Measurements from ENCODE around the gene FAM219B.
"Not testable (repeated sequence)": the region's sequence is repeated elsewhere in the genome, so short reads cannot be mapped to it uniquely, and the experiment has no call there.

Gene FAM219B, protein sequence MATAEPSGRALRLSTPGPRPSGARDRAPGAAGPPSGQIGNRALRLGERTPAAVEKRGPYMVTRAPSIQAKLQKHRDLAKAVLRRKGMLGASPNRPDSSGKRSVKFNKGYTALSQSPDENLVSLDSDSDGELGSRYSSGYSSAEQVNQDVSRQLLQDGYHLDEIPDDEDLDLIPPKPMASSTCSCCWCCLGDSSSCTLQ

DNA sequence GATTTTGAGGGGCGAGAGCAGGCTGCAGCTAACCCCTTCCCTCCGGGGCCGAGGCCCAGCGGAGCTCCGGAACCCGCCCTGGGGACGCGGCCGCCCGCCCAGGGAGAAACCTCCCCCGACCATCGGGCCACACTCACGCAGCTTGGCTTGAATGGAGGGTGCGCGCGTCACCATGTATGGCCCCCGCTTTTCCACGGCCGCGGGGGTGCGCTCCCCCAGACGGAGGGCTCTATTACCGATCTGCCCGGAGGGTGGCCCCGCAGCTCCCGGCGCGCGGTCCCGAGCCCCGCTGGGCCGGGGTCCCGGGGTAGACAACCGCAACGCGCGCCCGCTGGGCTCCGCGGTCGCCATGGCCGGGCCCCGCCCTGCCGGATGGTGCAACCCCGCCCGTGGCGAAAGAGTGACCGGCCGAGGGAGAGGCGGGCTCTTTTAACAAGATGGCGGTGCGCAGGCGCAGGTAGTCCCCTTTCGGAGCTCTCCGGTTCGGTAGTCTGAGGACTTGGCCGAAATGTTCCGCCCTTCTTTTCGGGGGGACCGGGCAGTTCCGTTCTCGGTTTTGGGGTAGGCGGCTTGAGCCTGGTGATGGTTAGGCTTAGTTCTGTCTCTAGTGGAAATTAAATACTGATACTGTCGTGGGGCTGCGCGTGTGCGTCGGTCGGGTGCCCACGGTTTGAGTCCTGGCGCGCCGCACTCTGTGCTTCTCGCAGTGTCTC lies at the start of gene FAM219B:
TSS of gene FAM219B (minus strand) at position 402 of the 713 bp plus-strand sequence. CDS start at position 351, 51 bp downstream.
- DNase-seq (ENCODE audit: low read depth): peak; percentile 72

DNA sequence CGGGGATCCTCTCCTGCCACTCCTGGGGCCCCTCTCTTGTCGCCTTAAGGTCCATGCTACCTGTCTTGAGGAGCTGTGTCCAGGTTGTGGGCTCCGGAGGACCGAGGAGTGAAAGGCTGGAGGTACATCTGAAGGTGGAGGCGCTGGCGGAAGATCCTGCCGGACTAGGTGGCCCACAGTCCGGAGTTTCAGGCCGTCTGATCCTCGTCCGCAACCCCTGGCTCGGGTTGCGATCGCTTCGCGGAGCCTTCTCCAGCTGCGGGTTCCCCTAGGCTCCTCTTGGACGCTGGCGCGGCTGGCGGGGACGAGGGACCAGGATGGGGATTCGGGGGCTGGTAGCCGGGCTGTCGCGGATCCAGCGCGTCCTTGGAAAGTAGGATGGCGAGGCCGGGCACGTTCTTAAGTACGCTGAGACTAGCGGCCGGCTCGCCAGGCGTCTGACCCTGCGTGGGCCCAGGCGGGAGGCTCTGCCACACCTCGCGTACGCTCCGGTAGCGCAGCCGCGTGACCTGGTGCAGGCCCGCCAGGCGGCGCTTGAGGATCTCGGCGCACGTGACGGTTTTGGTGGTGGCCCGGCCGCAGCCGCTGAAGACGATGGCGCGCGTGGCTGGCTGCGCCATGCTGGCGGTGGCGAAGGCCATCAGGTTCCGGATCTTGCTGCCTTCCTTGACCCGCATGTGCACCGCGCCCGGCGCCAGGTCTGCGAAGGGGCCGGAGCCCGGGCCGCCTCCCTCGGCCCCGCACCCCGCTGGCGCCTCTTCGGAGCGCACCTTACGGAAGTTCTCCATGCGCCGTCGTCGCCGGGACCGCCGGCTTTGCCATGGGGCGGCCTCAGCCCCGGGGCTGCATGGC lies 49.4 kb upstream of the FAM219B start:
- peak; percentile 58 for DNase-seq (ENCODE audit: low read depth)

DNA sequence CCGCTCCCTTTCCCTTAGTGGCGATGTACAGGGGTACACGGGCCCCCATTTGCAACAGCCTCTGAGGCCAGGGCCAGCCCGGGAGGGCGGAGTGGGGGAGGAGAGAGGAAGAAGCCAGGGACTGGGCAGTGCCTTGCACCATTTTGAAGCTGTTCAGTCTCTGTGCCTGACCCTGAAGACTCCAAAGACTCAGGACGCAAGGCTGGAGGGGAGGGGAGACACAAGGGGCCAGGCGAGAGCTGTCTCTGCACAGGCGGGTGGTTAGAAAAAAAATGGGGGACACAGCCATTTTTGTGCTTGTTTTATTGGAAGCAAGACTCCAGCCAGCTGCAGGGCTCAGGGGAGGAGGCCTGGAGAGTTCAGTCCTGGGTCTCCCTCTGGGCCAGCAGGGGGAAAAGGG lies 48.4 kb upstream of the FAM219B start:
- DNase-seq (ENCODE audit: low read depth): no peak

DNA sequence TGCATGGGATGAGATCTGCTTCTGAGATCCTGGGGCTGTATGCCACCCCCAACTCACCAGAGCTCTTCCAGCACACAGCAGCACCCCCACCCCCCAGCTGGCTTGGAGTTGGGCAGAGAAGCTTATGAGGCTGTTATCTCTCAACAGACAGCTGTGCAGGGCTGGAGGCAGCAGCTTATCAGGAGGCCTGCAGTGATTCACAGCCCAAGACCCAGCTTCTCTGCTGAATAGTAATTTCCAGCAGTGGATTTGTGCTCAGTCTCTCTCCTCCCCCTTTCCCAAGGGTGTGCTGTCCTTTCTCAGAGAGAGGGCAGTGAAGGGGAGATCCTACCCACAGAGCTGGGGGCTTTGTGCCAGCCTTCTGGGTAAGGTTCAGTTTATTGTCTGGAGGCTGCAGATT lies 47.9 kb upstream of the FAM219B start:
- no peak for DNase-seq (ENCODE audit: low read depth)

DNA sequence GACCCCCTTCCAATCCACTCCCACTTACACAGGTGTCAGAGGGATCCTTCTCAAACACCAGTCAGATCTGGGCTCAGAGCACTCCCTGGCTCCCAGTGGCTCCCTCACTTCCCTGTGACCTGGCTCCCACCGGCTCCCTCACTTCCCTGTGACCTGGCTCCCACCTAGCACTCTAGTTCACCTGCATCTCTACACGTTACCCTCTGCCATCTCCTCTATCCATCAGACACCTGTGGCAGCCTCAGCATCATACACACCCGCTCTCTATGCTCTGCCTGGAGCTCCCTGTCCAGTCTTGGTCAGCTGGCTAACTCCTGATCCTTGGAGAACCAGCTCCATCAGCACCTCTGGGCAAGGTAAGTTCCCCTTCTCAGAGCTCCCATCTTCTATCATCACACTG lies 44.4 kb upstream of the FAM219B start:
- DNase-seq (ENCODE audit: low read depth): no peak

DNA sequence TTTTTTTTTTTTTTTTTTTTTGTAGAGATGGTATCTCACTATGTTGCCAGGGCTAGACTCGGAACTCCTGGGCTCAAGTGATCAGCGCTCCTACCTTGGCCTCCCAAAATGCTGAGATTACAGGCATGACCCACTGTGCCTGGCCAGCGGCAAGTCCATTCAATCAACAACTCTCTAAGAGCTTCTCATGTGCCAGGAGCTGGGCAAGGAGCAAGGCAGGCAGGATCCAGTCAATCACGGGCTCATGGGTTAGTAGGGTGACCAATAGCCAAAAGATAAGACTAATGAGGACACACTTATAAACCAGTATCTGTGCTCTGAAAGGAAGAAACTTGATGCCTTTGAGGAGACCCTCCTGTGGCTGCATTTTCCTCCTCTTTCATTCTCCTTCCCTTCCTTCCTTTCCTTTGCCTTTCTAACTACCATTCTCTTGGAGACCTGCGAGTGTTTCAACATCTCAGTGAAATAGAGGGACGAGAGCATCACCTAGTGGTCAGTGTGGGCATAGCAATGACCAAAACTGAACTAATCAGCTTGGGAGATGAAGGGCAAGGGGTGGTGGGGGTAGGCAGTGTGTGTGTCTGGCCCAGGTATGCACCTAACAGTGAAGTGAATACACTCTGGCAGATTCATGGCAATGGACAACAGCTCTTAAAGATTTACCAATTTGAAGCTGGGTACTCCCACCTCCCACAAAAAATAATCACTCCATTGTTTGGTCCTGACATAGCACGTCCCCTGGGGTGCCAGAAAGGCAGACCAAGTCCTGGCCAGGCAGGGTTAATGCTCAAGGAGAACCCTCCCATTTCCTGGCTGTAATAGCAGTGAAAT lies 43.6 kb upstream of the FAM219B start:
- peak; percentile 67 for DNase-seq (ENCODE audit: low read depth)

DNA sequence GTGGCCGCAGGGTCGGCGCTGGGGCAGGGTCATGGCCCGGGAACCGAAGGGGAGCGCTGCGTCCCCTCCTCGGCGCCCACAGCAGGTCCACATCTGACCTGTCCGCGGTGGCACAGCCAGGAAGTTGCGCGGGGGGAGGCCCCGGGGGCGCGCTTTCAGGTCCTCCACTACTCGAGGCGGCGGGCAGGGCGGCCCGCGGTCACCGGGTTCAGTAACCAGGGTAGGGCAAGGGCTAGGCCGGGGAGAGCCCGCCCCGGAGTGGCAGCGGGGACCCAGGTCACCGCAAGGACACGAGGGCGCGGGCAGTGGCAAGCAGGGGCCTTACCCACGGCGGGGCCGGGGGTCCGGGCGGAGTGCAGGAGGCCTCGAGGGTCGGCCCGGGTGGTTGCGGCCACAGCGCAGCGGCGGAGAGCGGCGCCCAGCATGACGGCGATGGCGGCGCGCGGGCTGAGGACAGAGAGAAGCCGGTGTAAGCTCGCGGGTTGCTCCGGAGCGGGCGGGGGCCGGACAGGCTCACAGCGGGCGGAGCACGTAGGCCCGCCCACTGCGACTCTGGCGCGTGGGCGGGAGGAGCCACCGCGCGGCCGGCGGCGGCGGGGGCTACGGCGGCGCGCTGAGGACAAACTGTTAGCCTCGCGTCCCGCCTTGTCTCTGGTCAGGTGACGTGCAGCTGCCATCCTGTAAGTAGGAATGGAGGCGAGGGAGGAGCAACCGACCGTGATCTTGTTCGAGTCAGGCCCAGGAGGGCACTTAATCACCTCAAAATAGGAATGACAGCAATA lies 31.1 kb upstream of the FAM219B start, which contains the start of gene COX5A:
TSS of gene COX5A (minus strand) at position 484 of the 782 bp plus-strand sequence. CDS start at position 425, 59 bp downstream.
- peak; percentile 84 for DNase-seq (ENCODE audit: low read depth)

DNA sequence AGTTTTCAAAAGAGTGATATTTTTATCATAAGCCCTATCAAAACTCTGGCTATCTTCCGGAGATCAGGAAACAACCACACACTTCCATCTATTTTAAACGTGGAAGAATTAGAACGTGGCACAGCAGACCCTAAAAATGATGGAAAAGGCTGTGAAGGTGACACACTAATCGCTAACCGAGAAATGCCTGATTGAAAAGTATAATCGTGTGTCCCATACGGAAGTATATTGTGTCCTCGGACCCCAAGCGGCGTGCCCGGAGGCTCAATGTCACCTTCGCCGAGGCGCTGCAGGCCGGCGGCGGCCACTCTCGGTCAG lies 30.6 kb upstream of the FAM219B start:
- no peak for DNase-seq (ENCODE audit: low read depth)

DNA sequence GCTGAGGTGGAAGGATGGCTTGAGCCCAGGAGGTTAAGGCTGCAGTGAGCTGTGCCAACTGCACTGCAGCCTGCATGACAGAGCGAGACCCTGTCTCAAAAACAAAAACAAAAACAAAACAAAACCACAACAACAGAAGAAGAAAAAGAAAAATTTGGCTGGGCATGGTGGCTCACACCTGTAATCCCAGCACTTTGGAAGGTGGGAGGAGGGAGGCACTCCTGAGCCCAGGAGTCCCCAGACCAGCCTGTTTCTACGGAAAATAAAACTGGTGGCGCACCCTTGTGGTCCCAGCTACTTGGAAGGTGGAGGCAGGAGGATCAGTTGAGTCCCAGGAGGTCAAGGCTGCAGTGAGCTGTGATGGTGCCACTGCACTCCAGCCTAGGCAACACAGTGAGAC lies 28.5 kb upstream of the FAM219B start:
- not testable (repeated sequence) for DNase-seq (ENCODE audit: low read depth)

DNA sequence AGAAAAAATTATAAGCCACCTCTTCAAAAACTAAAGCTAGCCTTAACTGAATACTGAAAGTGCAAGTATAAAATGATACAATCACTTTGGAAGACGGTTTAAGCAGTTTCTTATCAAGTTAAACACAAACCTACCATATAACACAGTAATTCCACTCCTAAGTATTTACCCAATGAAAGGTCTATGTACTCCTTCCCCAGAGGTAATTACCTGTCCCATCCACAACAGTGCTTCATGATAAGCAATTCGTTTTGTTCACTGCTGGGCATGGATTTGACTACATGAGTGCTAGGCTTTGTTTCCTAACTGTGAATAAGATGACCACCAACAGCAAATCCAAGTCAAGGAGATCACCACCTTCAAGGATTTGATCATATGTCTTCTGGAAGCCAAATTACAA lies 26.9 kb upstream of the FAM219B start:
- DNase-seq (ENCODE audit: low read depth): no peak

DNA sequence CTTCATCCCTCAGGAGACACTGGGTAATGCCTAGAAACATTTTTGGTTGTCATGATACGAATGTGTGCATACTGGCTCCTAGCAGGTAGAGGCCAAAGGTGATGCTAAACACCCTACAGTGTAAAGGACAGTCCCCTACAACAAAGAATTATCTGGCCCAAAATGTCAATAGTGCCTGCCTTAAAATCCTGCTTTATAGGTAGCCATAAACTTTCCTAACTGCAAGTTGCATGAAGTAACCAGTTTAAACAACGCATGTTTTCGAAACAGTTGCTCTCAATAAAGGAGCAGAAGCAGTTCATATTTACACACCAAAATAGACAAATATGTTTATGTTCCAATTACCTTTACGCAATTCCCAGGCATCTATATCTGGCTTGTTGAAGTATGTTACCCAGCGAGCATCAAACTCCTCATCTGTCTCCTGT lies 22.1 kb upstream of the FAM219B start:
- no peak for DNase-seq (ENCODE audit: low read depth)

DNA sequence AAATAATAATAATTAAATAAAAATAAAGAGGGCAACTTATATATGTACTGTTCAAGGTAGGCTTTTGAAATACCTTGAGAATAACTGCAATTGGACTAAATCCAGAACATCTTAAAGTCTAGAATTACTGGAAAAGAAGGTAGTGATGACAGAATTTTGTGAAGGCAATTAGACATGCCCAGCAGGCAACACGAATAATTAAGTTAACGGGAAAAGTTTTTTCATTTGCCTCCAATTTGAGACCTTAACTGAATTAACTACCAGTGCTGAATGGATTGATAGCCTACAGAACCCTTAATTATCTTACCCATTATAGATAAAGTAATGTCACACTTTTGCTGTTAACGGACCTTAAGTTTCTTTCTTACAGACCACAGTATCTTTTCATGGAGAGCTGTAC lies 17.9 kb upstream of the FAM219B start:
- no peak for DNase-seq (ENCODE audit: low read depth)

DNA sequence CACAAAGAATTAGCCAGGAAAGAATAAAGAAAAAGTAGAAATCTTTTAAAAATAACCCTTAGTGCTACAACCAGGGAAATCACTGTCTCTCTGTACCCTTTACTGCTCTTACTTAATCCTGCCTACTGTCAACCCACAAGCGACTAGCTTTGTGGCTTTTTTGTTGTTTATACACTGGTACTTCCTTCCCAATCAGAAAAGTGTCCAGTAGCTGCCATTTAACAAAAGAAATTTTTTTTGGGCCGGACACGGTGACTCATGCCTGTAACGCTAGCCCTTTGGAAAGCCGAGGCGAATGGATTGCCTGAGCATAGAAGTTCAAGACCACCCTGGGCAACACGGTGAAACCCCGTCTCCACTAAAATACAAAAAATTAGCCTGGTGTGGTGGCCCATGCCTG lies 13.8 kb upstream of the FAM219B start:
- no peak for DNase-seq (ENCODE audit: low read depth)

DNA sequence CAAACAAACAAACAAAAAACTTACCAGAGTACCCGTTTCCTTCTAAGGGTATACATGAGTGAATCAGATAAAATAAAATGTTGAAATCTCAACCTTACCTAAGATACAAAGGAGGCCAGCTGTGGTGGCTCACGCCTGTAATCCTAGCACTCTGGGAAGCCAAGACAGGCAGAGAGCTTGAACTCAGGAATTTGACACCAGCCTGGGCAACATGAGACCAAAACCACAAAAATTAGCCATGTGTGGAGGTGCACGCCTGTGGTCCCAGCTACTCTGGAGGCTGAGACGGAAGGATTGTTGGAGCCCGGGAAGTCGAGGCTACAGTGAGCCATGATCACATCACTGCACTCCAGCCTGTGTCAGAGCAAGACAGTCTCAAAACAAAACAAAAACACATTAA lies 11.0 kb upstream of the FAM219B start:
- DNase-seq (ENCODE audit: low read depth): no peak

DNA sequence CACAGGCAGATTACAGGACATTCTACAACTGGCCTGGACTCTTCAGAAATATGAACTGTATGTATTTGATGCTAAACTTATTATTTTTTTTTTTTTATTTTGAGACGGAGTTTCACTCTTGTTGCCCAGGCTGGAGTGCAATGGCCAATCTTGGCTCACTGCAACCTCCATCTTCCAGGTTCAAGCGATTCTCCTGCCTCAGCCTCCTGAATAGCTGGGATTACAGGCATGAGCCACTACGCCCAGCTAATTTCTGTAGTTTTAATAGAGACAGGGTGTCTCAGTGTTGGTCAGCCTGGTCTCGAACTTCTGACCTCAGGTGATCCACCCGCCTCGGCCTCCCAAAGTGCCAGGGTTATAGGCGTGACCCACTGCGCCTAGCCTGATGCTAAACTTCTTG lies 7.1 kb upstream of the FAM219B start:
- not testable (repeated sequence) for DNase-seq (ENCODE audit: low read depth)

DNA sequence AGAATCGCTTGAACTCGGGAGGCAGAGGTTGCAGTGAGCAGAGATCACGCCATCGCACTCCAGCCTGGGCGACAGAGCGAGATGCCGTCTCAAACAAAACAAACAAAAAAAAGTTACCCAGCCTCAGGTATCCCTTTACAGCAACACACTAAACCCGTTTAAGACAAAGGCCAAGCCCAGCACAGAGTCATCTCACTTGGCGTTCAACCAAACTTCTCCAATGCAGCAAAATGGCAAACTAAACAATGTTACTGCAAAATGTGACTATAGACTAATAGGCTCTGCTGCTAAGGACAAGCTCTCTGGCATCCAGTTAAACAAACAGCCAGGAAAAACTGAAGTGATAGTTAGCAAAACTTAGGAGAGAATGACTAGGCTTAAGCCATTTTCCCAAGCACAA lies 6.4 kb upstream of the FAM219B start:
- DNase-seq (ENCODE audit: low read depth): no peak

DNA sequence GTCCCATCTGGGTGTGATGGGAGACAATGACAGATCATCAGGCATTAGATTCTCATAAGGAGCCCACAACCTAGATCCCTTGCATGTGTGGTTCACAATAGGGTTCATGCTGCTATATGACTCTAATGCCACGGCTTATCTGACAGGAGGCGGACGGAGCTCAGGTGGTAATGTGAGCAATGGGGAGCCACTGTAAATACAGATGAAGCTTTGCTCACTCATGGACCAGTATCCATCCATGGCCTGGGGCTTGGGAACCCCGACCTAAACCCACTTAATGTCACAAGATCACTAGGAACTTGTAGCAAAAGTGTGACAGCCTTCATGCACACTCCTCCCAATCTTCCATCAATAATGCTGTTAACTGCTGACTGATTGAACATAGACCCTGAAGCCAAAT lies 2.0 kb upstream of the FAM219B start:
- DNase-seq (ENCODE audit: low read depth): no peak

DNA sequence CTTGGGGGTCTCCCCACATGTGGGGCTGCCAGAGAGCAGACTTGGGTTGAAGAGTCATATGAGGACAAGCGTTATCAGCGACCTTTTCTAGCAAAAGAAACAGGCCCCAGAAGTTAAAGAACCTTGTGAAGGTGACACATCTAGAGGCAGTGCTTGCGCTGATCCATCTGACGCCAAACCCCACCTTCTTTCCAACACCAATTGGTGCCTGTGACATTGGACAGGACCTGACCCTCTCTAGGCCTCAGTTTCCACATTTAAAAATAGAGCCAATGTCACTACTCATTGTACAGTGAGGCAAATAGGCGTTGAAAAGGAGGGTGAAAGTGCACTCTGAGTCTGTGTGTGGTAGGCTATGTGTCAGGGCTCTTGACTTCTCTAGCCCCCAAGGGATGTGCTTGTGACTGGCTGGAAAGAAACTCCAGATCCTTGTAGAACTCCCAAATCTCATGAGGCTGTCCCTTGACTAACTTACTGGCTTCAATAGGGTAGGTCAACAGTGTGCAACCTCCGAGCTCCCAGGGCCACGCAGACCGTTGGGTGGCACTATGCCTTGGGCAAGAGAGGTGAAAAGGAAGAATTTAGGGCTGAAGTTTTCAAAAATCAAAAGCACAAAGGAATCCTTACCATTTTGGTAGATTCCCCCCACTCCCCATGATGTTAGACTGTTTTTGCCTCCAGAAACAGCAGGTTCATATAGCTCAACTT lies 666 bp upstream of the FAM219B start:
- no peak for DNase-seq (ENCODE audit: low read depth)

DNA sequence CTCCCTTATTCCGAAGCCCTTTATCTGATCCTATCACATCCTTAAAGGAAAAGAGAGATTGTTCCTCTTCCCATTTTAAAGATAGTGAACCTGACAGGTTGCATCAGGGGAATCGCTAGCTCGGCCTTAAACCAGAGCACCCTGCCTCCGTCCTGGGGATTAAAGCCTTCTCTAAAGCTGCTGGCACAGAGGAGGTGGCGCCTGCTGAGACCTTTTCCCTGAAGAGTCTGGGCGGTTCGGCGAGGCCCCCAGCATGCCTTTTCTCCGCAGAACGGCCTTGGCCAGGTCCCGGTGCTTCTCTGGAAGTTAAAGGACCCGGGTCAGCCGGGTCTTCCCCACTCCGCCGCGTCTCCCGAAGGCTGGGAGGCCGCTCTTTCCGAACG lies 593 bp downstream of the FAM219B start:
- DNase-seq (ENCODE audit: low read depth): no peak

DNA sequence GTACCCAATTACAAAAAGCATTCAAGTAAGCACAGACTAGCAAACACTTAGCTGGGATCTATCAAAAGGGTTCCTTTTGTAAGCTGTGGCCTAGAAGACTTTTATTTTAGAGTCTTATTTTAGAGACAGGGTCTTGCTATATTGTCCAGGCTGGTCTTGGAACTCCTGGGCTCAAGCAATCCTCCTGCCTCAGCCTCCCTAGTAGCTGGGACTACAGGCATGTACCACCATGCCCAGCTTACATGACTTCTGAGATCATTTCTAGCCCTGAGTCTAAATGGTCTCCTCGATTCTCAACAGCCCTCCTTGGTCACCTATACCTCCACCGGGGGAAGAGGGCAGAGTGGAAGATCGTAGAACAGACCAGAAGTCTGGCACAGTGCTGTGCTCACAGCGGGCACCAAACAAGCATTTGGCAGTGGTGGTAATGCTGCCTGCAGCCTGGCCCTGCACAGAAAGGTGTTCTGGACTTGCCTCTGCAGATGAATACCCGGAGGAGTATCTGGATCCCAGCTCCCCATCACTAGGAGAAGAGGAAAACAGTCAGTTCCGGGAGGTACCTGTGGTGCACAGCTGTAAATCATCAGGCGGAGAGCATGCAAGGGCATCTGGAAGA lies 2.4 kb downstream of the FAM219B start:
- no peak for DNase-seq (ENCODE audit: low read depth)

Data from stimulated activated CD8-positive, alpha-beta memory T cell treated with anti-CD3 and anti-CD28 coated beads, Interleukin-4, amount 100 ng/mL, for 24 hours (primary cell).